NCI-H128 (cell line): ENCODE data around the gene SLC4A4.

Experiments used
- DNase-seq: peaks from one replicate; lab custom pipeline; 2025; ENCODE audit not compliant: unreplicated experiment; lab: John Stamatoyannopoulos, UW

SLC4A4 gene

DNA sequence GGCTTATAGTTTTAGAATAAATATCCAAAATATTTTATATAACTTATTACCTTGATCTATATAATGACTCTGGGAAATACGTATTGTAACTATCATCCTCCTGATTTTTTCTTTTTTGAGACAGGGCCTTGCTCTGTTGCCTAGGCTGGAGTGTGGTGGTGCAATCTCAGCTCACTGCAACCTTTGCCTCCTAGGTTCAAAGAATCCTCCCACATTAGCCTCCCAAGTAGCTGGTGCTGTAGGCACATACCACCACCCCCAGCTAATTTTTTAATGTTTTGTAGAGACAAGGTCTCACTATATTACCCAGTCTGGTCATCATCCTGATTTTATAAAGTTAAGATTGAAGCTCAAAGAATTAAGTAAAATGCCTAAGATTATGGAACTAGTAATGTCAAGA, 193.6 kb downstream of the SLC4A4 start:
- DNase-seq: no peak

DNA sequence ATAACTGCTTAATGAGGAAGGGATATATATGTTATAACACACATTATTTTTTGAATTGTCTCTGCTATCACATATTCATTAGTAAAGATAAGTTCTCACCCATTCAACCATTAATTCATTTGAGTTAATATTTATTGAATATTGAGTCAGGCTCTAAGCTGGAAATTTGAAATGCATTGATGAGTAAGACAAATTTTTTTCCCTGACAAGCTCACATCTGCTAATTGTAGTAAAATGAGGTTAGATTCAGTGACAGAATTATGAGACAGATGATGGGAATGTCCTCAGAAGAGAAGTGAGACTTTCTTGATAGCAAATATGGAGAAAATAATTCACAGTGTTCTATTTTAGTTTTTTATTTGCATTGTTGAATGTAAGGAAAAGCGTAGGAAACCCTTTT, 194.3 kb downstream of the SLC4A4 start:
- no peak for DNase-seq

DNA sequence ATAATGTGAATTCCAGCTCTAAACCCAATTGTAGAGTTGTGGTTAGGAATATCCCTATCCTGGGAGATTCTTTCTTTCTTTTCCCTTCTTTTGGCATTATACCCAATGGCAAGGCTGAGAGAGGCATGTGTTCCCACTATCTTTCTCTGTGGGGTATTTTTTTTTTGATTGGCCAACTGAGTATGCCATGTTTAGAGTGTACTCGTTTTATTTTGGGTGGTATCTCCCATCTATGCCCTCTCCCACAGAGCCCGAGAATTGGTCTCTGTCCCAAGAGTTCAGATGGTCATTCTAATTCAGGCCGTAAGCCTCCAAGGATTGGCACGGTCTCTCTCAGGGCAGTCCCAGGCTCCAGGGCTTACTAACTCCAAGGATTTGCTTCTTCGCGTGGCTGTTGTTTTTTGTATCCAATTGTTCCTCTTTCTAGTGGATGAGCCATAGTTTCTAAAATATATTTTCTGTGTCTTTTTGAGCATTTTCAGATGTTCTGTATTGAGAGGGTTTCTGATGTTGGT, 198.8 kb downstream of the SLC4A4 start:
- no peak for DNase-seq

DNA sequence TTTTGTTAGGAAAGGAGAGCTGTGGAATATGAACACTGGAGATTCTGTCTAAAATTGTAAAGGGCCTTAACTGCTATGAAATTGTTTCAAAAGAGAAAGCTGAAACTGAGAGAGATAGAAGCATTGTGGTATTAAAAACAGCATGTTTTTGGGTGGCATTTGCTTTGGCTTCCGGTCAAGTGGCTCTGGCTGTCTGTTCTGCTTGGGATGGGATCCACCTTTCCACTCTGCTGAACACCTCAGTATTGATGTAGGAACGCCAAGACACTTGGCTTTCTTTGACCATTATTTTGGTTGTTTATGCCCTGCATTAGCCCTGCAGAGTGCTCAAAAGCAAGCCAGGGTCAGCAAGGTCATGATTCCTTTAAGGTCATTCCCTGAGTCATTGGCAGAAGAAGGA, 199.7 kb downstream of the SLC4A4 start:
- no peak for DNase-seq

- DNase-seq: no peak
Observed at GRCh38 chr4:71540749-71541269, 202.0 kb downstream of the SLC4A4 start.

DNA sequence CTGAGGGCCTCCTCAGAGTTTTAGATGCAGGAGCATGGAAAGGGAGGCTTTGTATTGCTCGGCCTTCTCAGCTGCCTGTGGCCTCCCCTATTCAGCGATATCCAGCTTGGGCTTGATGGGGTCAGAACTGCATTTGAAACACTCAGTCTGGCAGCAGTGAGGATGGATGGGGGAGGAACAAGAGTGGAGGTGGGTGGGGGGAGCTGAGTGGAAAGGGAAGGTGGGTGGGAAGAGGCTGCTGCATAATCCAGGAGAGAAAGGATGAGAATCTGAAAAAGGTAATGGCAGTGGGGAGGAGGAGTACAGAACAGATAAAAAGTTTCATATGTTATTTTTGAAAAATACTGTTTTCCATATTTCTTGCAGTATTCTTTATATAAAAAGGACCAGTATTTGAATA, 202.7 kb downstream of the SLC4A4 start:
- no peak for DNase-seq

DNA sequence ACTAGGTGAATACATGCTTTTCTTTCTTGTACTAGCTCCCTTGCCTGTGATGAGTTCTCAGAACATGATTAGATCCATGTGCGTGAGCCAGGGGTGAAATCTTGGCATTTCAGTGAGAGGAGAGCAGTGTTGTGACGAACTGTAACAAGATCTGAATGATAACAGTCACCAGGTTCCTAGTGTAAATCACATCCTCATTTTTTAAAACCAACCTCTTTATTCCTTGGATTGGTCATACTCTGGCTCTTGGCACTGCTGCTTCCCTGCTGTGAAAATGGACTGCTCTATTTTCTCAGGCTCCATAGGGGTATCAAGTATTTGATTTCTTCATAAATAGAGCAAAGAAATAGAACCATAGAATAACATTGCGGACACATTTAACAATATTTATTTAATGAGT, 206.3 kb downstream of the SLC4A4 start:
- no peak for DNase-seq

GRCh38 chr4:71549516-71550160, 210.8 kb downstream of the SLC4A4 start:
- no peak for DNase-seq

- DNase-seq: no peak
Observed at GRCh38 chr4:71550220-71551165, 211.7 kb downstream of the SLC4A4 start.

DNA sequence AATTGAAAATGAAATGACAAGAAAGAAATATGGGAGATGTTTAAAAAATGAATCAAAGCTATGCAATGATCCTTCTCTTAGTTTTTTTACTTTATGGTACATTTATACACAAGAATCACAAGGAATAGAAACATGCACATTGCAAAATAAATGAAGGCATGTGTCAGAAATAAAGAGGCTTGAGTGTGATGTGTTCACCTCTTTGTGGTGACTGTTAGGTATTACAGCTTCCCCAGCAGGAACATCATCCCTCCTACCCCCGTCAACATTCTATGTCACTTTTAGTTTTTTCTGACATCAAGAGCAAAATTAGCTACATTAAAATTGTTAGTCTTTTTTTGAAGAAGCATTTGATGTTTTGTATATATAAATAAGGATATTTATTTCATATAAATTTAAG, 214.8 kb downstream of the SLC4A4 start:
- no peak for DNase-seq

- no peak for DNase-seq
Observed at GRCh38 chr4:71554025-71554424, 215.2 kb downstream of the SLC4A4 start.

GRCh38 chr4:71558248-71558647, 219.4 kb downstream of the SLC4A4 start:
- no peak for DNase-seq

DNA sequence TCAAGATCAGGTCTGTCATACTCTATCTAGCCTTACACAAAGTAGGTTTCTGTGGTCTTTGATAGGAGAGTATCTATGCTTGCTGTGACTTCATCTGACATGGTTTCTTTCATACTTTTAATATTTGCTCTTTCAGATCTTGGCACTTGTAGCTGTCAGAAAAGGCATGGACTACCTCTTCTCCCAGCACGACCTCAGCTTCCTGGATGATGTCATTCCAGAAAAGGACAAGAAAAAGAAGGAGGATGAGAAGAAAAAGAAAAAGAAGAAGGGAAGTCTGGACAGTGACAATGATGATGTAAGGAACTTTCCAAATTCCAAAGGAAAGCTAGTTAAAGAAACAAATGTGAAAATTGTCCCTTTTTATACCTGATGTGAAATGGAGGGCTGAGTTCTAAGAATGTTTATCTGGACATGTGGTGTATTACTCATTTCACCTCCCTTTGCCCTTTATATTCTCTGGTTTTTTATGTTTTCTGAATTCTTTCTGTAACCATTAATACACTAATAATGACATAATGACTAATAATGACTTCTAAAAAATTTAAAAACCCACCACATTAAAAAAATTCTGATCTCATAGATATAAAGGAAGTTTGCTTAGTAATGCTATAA, 221.2 kb downstream of the SLC4A4 start:
- no peak for DNase-seq

DNA sequence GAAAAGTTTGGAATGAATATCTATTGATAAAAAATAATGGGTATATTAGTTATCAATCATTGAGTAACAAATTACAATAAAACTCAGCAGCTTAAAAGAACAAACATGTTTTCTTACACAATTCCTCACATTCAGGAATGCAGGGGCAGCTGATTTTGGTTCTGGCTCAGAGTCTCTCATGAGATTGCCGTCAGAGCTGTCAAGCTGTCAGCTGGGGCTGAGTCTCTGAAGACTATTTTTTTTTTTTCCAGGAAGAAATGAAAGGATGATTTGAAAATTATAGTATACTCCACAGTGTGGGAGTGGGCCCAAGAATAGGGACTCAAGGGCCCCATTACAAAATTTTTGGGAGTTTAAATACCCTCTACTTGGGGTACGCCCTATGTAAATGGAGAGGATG, 226.0 kb downstream of the SLC4A4 start:
- DNase-seq: no peak

GRCh38 chr4:71566856-71567255, 228.0 kb downstream of the SLC4A4 start:
- no peak for DNase-seq

DNA sequence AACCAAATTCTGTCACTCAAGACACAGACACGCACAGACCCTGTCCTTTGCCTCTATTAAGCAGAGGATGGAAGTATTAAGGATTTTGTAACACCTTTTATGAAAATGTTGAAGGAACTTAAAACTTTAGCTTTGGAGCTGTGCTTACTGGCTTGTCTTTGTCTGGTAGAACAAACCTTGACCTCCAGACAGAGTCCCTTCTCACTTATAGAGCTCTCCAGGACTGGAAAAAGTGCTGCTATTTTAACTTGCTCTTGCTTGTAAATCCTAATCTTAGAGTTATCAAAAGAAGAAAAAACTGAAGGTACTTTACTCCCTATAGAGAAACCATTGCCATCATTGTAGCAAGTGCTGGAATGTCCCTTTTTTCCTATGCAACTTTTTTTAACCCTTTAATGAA, 229.3 kb downstream of the SLC4A4 start:
- no peak for DNase-seq

GRCh38 chr4:71570492-71570891, 231.7 kb downstream of the SLC4A4 start:
- no peak for DNase-seq

DNA sequence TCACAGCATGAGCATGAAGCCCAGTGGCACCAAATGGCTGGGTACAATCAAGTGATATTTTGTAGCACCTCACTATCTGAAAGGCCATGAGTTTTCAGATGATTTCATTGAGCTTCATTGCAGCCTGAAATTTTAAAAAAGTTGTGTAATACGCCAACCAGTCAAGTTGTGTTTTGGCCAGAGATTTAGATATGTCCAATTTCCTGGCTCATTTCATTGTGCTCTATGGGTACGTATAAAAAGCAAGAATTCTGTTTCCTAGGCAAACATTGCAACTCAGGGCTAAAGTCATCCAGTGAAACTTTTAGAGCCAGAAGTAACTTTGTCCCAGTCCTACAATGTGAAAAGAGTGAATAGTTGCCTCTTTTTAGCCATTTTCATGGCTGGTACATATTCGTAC, 232.5 kb downstream of the SLC4A4 start:
- no peak for DNase-seq

DNA sequence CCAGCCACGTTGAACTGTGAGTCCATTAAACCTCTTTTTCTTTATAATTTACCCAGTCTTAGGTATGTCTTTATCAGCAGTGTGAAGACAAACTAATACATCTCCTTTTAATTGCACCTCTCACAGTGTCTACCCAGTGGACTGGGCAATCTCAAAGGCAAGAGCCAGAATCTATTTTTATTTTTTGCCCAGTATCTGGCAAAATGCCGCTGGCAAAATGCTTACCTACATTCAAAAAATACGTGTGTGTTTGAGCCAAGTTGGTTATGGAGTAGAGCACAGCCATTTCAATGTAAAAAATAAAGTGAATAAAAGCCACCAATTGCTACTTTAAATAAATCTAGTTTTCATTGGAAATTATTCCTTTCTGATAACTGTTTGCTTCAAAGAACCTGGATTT, 245.2 kb downstream of the SLC4A4 start:
- DNase-seq: no peak

DNA sequence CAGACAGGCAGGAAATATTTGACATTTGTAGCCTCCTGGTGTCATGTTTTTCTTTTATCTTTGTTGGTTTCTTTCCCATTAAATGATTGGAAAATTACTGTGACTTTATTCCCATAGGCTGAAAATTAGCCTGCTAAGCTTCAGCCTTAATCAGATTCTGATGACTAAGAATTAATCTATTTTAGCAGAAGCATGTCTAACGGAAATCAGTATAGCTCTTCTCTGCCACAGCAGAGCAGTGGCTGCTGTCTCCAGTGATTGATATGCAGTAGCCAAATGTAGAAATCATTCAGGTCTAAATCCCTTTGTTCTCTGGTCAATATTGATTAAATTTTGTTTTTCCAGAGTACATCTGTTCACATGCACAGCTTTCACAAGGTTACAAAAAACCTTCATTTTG, 245.8 kb downstream of the SLC4A4 start:
- DNase-seq: no peak

DNA sequence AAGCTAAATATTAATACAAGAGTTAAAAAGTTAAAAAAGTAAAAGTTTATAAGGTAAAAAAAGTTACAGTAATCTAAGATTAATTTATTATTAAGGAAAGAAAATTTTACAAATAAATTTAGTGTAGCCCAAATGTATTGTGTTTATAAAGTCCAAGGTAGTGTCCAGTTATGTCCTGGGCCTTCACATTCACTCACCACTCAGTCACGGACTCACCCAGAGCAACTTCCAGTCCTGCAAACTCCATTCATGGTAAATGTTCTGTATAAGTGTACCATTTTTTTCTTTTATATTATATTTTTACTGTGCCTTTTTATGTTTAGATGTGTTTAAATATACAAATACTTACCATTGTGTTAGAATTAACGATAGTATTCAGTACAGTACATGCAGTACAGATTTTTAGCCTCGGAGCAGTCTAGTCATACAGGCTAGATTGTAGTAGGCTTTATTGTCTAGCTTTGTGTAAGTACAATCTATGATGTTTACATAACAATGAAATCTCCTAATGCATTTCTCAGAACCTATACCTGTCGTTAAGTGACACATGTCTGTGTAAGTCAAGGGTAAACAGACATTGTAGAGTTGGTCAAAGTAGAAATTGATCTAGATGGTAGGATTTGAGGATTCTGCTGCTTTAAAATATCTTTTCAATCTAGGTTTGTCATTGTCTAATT, 247.4 kb downstream of the SLC4A4 start:
- no peak for DNase-seq
